Measurements from ENCODE around the gene ANXA7. TPM values are rescaled to one million over a fixed set of nuclear protein-coding genes. Genes with fewer than 3 reads are reported as not detected.
"Not testable (repeated sequence)": the region's sequence is repeated elsewhere in the genome, so short reads cannot be mapped to it uniquely, and the experiment has no call there.

ANXA7 gene
- total RNA-seq, 1 donor from 2014 or later: 48.1 TPM

DNA sequence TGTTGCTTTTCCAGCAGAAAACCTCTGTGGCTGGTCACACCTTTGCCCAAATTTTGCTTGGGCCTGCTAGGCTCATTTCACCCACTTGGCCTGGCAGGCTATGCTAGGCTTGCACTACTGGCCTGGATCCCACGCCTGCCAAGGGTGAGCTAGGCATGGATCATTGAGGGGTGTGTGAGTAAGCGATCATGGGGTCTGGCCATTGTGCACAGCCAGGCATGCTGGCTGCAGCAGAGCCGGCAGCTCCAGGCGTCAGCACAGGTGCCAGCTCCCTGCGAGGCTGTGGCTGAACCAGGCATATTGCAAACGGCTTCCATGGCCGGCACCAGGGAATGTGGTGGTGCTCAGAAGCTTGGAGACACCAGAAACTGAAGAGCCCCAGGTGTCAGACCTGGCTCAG is 74.4 kb downstream of the ANXA7 start:
- H3K27ac Mint-ChIP-seq (ENCODE audit: unreplicated experiment): no peak overlapping the region
- DNase-seq (ENCODE audit: low read depth, low spot score): no peak
- H3K36me3 Mint-ChIP-seq (ENCODE audit: low read depth): no peaks in the 10 kb centered on the region
- no peak overlapping the region for H3K4me3 Mint-ChIP-seq
- H3K4me1 Mint-ChIP-seq: no peaks in the 10 kb centered on the region
- no peaks in the 10 kb centered on the region for H3K9me3 Mint-ChIP-seq
- TF ChIP-seq, protein P1, sequence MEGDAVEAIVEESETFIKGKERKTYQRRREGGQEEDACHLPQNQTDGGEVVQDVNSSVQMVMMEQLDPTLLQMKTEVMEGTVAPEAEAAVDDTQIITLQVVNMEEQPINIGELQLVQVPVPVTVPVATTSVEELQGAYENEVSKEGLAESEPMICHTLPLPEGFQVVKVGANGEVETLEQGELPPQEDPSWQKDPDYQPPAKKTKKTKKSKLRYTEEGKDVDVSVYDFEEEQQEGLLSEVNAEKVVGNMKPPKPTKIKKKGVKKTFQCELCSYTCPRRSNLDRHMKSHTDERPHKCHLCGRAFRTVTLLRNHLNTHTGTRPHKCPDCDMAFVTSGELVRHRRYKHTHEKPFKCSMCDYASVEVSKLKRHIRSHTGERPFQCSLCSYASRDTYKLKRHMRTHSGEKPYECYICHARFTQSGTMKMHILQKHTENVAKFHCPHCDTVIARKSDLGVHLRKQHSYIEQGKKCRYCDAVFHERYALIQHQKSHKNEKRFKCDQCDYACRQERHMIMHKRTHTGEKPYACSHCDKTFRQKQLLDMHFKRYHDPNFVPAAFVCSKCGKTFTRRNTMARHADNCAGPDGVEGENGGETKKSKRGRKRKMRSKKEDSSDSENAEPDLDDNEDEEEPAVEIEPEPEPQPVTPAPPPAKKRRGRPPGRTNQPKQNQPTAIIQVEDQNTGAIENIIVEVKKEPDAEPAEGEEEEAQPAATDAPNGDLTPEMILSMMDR (conservative IDR thresholded peaks at IDR 0.05): no peak
- H3K27me3 Mint-ChIP-seq (ENCODE audit: low read depth): peaks cover 3% of the 10 kb centered on the region

DNA sequence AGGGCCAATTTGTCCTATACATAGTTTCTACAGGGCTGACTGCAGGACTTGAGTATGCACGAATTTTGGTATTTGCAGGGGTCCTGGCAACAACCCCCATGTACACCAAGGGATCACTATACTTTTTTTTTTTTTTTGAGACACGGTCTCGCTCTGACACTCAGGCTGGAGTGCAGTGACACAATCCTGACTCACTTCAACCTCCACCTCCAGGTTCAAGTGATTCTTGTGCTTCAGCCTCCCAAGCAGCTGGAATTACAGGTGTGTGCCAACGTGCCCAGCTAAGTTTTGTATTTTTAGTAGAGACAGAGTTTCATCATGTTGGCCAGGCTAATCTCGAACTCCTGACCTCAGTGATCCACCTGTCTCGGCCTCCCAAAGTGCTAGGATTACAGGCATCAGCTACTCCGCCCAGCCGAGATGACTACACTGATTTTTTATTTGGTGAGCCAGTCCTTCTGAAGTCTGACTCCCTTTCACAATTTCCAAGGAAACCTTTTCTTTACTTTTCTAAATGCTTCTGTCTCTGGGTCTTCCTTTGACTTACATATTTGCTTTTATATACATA is 75.0 kb downstream of the ANXA7 start:
- Mint-ChIP-seq H3K4me3 (no peak overlapping the region), H3K9me3 (no peaks in the 10 kb centered on the region), H3K36me3 (ENCODE audit: low read depth) (no peaks in the 10 kb centered on the region), H3K27ac (ENCODE audit: unreplicated experiment) (no peak overlapping the region), H3K27me3 (ENCODE audit: low read depth) (peaks cover 7% of the 10 kb centered on the region), H3K4me1 (no peaks in the 10 kb centered on the region)
- DNase-seq (ENCODE audit: low read depth, low spot score): no peak
- TF ChIP-seq, protein P1 (conservative IDR thresholded peaks at IDR 0.05): no peak

DNA sequence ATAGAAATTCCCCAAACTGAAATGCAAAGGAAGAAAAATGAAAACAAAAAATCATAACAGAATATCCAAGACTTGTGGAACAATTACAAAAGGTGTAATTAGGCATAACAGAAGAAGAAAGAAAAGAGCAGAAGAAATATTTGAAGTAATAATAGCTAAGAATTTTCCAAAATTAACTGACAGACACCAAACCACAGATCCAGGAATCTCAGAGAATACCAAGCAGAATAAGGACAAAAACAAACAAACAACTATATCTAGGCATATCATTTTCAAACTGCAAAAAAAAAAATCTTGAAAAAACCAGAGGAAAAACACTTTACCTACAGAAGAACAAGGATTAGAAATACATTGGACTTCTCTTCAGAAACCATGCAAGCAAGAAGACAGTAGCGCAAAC is 80.7 kb downstream of the ANXA7 start:
- Mint-ChIP-seq H3K36me3 (ENCODE audit: low read depth) (no peaks in the 10 kb centered on the region), H3K4me1 (no peaks in the 10 kb centered on the region), H3K27ac (ENCODE audit: unreplicated experiment) (no peak overlapping the region), H3K27me3 (ENCODE audit: low read depth) (peaks cover 36% of the 10 kb centered on the region), H3K4me3 (no peak overlapping the region), H3K9me3 (no peaks in the 10 kb centered on the region)
- DNase-seq (ENCODE audit: low read depth, low spot score): no peak
- TF ChIP-seq, protein P1 (conservative IDR thresholded peaks at IDR 0.05): no peak

DNA sequence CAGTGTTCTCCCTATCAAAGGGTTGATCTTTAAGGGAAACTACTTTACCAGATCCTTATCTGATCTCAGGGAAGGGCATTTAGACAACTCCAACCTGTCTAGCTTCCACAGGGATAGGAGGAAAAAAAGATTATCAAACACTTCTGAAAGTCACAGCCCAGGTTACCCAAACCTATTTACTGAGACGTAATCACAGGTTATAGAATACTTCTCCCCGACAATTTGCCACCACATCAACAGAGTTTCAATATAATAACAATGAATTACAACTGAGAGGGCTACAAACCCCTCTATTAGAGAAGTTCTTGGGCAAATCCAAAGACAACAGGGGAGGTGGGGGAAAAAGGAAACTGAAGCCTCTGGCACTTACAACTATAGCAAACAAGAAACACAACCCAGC is 81.5 kb downstream of the ANXA7 start:
- Mint-ChIP-seq H3K27ac (ENCODE audit: unreplicated experiment) (no peak overlapping the region), H3K9me3 (no peaks in the 10 kb centered on the region), H3K4me3 (no peak overlapping the region), H3K36me3 (ENCODE audit: low read depth) (no peaks in the 10 kb centered on the region), H3K4me1 (no peaks in the 10 kb centered on the region), H3K27me3 (ENCODE audit: low read depth) (peaks cover 36% of the 10 kb centered on the region)
- TF ChIP-seq, protein P1 (conservative IDR thresholded peaks at IDR 0.05): no peak
- DNase-seq (ENCODE audit: low read depth, low spot score): no peak

DNA sequence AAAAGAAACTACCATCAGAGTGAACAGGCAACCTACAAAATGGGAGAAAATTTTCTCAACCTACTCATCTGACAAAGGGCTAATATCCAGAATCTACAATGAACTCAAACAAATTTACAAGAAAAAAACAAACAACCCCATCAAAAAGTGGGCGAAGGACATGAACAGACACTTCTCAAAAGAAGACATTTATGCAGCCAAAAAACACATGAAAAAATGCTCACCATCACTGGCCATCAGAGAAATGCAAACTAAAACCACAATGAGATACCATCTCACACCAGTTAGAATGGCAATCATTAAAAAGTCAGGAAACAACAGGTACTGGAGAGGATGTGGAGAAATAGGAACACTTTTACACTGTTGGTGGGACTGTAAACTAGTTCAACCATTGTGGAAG is 85.3 kb downstream of the ANXA7 start:
- DNase-seq (ENCODE audit: low read depth, low spot score); H3K9me3 Mint-ChIP-seq; H3K27ac Mint-ChIP-seq (ENCODE audit: unreplicated experiment); H3K36me3 Mint-ChIP-seq (ENCODE audit: low read depth); H3K4me3 Mint-ChIP-seq; H3K4me1 Mint-ChIP-seq: not testable (repeated sequence)
- peaks cover 29% of the 10 kb centered on the region for H3K27me3 Mint-ChIP-seq (ENCODE audit: low read depth)

DNA sequence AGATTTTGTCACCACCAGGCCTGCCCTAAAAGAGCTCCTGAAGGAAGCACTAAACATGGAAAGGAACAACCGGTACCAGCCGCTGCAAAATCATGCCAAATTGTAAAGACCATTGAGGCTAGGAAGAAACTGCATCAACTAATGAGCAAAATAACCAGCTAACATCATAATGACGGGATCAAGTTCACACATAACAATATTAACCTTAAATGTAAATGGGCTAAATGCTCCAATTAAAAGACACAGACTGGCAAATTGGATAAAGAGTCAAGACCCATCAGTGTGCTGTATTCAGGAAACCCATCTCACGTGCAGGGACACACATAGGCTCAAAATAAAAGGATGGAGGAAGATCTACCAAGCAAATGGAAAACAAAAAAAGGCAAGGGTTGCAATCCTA is 88.6 kb downstream of the ANXA7 start:
- not testable (repeated sequence) for H3K4me1 Mint-ChIP-seq; DNase-seq (ENCODE audit: low read depth, low spot score); H3K4me3 Mint-ChIP-seq; H3K36me3 Mint-ChIP-seq (ENCODE audit: low read depth); H3K9me3 Mint-ChIP-seq; H3K27me3 Mint-ChIP-seq (ENCODE audit: low read depth)
- H3K27ac Mint-ChIP-seq (ENCODE audit: unreplicated experiment): peak overlapping the region; percentile 19

Other genes with a start within 250 kb of the ANXA7 start
- gene ECD, start 246.1 kb downstream of the ANXA7 start, total RNA-seq: 29.1 and 29.3 TPM in 2 replicates
- gene FAM149B1, start 245.9 kb downstream of the ANXA7 start, total RNA-seq: 26.8 and 27.2 TPM in 2 replicates
- 73.9 and 74.8 TPM in 2 replicates for gene DNAJC9, start 166.8 kb downstream of the ANXA7 start, total RNA-seq
- 105 and 106 TPM in 2 replicates for gene MRPS16, start 161.4 kb downstream of the ANXA7 start, total RNA-seq
- gene CFAP70, start 55.2 kb downstream of the ANXA7 start, total RNA-seq: 0.65 and 0.84 TPM in 2 replicates
- gene MSS51, start 19.5 kb upstream of the ANXA7 start, total RNA-seq: 2.1 and 2.6 TPM in 2 replicates
- 45.6 and 46.9 TPM in 2 replicates for gene PPP3CB, start 82.0 kb upstream of the ANXA7 start, total RNA-seq
- 64.8 and 66.1 TPM in 2 replicates for gene USP54, start 177.3 kb upstream of the ANXA7 start, total RNA-seq
- gene MYOZ1, start 227.4 kb upstream of the ANXA7 start, total RNA-seq: 0.16 and 0.18 TPM in 2 replicates
- gene SYNPO2L, start 242.0 kb upstream of the ANXA7 start, total RNA-seq: 0.12 and 0.20 TPM in 2 replicates